ENCODE results near the gene GPX2.

DNA sequence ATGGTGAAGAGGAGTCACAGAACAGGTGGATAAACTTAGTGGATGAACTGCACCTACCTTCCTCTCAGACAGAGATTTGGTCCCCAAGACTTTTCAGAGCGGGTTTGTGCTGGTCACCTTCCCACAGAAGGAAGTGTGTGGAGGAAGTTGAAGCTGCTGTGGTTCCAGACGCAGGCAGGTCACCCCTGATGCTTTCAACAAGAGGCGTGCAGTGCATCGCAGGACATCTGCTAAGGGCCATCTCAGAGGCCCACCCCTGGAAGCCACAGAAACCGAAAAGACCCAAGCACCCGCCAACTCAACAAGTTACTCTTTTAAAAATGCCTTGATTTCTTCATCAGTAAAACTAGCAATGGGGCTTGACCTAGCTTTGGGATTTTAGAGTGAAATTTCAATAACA lies 1.0 kb upstream of the GPX2 start:
- no peak for TF ChIP-seq ZFX (IDR thresholded peaks at IDR 0.05; ENCODE audit: borderline replicate concordance)
- no peak for TF ChIP-seq CTCF (IDR thresholded peaks at IDR 0.05)

Measured in 22Rv1 (cell line).